Subcutaneous abdominal adipose tissue (tissue), 5 donors: ENCODE data around the gene SARDH.

Experiments
- H3K27ac ChIP-seq: one replicate; pipeline ENCODE4 v1.7.0; 2013; ENCODE audit warnings: low read depth, mild to moderate bottlenecking, inconsistent platforms, low read length, moderate library complexity
- H3K27me3 ChIP-seq, 5 donors: one replicate each; pipeline ENCODE4 v1.7.0; 2013; ENCODE audit warnings: low read length in 5 of 5, inconsistent platforms in 1 of 5; ENCODE audit not compliant: control insufficient read depth in 5 of 5, insufficient read depth in 4 of 5
- H3K36me3 ChIP-seq, 5 donors: one replicate each; pipeline ENCODE4 v1.7.0; 2013; ENCODE audit warnings: low read length in 5 of 5; ENCODE audit not compliant: control insufficient read depth in 5 of 5, insufficient read depth in 5 of 5
- H3K4me1 ChIP-seq, 5 donors: one replicate each; pipeline ENCODE4 v1.7.0; 2013; ENCODE audit warnings: low read length in 5 of 5, mild to moderate bottlenecking in 3 of 5, moderate library complexity in 1 of 5; ENCODE audit not compliant: control insufficient read depth in 5 of 5, insufficient read depth in 5 of 5
- H3K4me3 ChIP-seq, 5 donors: one replicate each; pipeline ENCODE4 v1.7.0; 2013; ENCODE audit warnings: low read length in 5 of 5, low read depth in 1 of 5
- H3K9ac ChIP-seq, 5 donors: one replicate each; pipeline ENCODE4 v1.7.0; 2013; ENCODE audit warnings: low read length in 5 of 5, mild to moderate bottlenecking in 4 of 5, moderate library complexity in 3 of 5
- H3K9me3 ChIP-seq, 5 donors: one replicate each; pipeline ENCODE4 v1.7.0; 2013; ENCODE audit warnings: low read length in 5 of 5; ENCODE audit not compliant: control insufficient read depth in 5 of 5
- donor health status: healthy.
- donor health status: healthy.
- donor health status: healthy.
- donor health status: healthy.
- donor health status: healthy.

The SARDH gene

GRCh38 chr9:133709691-133710571 lies 28.2 kb downstream of the SARDH start:
- Histone ChIP-seq H3K4me3 (no peak overlapping the region), H3K9ac (no peak overlapping the region), H3K27me3 (peaks cover 10 to 30% (median 18%) of the 10 kb centered on the region in 5 donors), H3K27ac (no peak overlapping the region), H3K4me1 (peaks cover 0 to 28% (median 17%) of the 10 kb centered on the region in 5 donors), H3K9me3 (no peaks in the 10 kb centered on the region), H3K36me3 (no peaks in the 10 kb centered on the region)

- peaks cover 15 to 30% (median 17%) of the 10 kb centered on the region in 5 donors for H3K27me3 ChIP-seq
These were observed 29.0 kb downstream of the SARDH start for GRCh38 chr9:133709015-133709611.

GRCh38 chr9:133708246-133709014 lies 29.7 kb downstream of the SARDH start:
- H3K27me3 ChIP-seq, result peaks cover 14 to 30% (median 18%) of the 10 kb centered on the region in 5 donors
- no peak overlapping the region for H3K4me3 ChIP-seq
- H3K27ac ChIP-seq, result no peak overlapping the region
- no peaks in the 10 kb centered on the region for H3K9me3 ChIP-seq
- H3K4me1 ChIP-seq, result peaks cover 0 to 25% (median 17%) of the 10 kb centered on the region in 5 donors
- no peaks in the 10 kb centered on the region for H3K36me3 ChIP-seq
- H3K9ac ChIP-seq, result no peak overlapping the region

More at GRCh38 chr9:133709015-133709611, 29.0 kb downstream of the SARDH start:
- peaks cover 0 to 25% (median 17%) of the 10 kb centered on the region in 5 donors for H3K4me1 ChIP-seq
- H3K9ac ChIP-seq, result no peak overlapping the region
- no peak overlapping the region for H3K4me3 ChIP-seq
- no peak overlapping the region for H3K27ac ChIP-seq
- no peaks in the 10 kb centered on the region for H3K36me3 ChIP-seq
- H3K9me3 ChIP-seq, result no peaks in the 10 kb centered on the region

- Histone ChIP-seq H3K27ac (no peak overlapping the region), H3K9ac (no peak overlapping the region), H3K4me1 (peaks cover 0 to 27% (median 20%) of the 10 kb centered on the region in 5 donors)
These were observed 30.3 kb downstream of the SARDH start for GRCh38 chr9:133707763-133708245.

GRCh38 chr9:133707065-133707762 lies 30.9 kb downstream of the SARDH start:
- peaks cover 16 to 34% (median 25%) of the 10 kb centered on the region in 5 donors for H3K27me3 ChIP-seq
- H3K9ac ChIP-seq, result peak overlapping the region in 1 of 5 donors; percentile 23
- peaks cover 0 to 30% (median 24%) of the 10 kb centered on the region in 5 donors for H3K4me1 ChIP-seq
- H3K4me3 ChIP-seq, result no peak overlapping the region
- H3K27ac ChIP-seq, result no peak overlapping the region
- no peaks in the 10 kb centered on the region for H3K9me3 ChIP-seq
- no peaks in the 10 kb centered on the region for H3K36me3 ChIP-seq

More at GRCh38 chr9:133707763-133708245, 30.3 kb downstream of the SARDH start:
- Histone ChIP-seq H3K9me3 (no peaks in the 10 kb centered on the region), H3K4me3 (no peak overlapping the region), H3K27me3 (peaks cover 19 to 34% (median 22%) of the 10 kb centered on the region in 5 donors), H3K36me3 (no peaks in the 10 kb centered on the region)

GRCh38 chr9:133706307-133707050 lies 31.7 kb downstream of the SARDH start:
- Histone ChIP-seq H3K9ac (no peak overlapping the region), H3K4me3 (no peak overlapping the region), H3K27ac (no peak overlapping the region), H3K9me3 (no peaks in the 10 kb centered on the region), H3K36me3 (no peaks in the 10 kb centered on the region), H3K27me3 (peaks cover 22 to 35% (median 32%) of the 10 kb centered on the region in 5 donors), H3K4me1 (peaks cover 0 to 29% (median 25%) of the 10 kb centered on the region in 5 donors)

GRCh38 chr9:133705576-133705975 lies 32.6 kb downstream of the SARDH start:
- no peak overlapping the region for H3K4me3 ChIP-seq
- no peak overlapping the region for H3K27ac ChIP-seq
- no peaks in the 10 kb centered on the region for H3K36me3 ChIP-seq
- H3K4me1 ChIP-seq, result peaks cover 0 to 36% (median 25%) of the 10 kb centered on the region in 5 donors
- no peaks in the 10 kb centered on the region for H3K9me3 ChIP-seq
- H3K9ac ChIP-seq, result no peak overlapping the region
- peaks cover 24 to 32% (median 29%) of the 10 kb centered on the region in 5 donors for H3K27me3 ChIP-seq

- H3K4me3 ChIP-seq, result no peak overlapping the region
- H3K9ac ChIP-seq, result no peak overlapping the region
- peaks cover 0 to under 1% (median 0%) of the 10 kb centered on the region in 5 donors for H3K9me3 ChIP-seq
- H3K4me1 ChIP-seq, result peaks cover 0 to 36% (median 25%) of the 10 kb centered on the region in 5 donors
- no peak overlapping the region for H3K27ac ChIP-seq
- no peaks in the 10 kb centered on the region for H3K36me3 ChIP-seq
- H3K27me3 ChIP-seq, result peaks cover 24 to 29% (median 26%) of the 10 kb centered on the region in 5 donors
These were observed 33.4 kb downstream of the SARDH start for GRCh38 chr9:133704711-133705181.
